Cardiac muscle cell (in vitro differentiated cells and primary cell): ENCODE measurements around the gene DGKB. TPM values are rescaled to one million over a fixed set of nuclear protein-coding genes. Genes with fewer than 3 reads are reported as not detected.

Experiments
- DNase-seq, 2 donors: peaks; one replicate each; pipeline versions ENCODE4 v3.0.0 to v3.0.0-alpha.2; 2010 to 2017; ENCODE audit warnings: low read depth in 1 of 2, low spot score in 1 of 2
- H3K27ac ChIP-seq: fragments of 200-600 bp; sonication (generic); 2 replicates; pipeline ENCODE4 v1.5.1; 2016
- H3K27me3 ChIP-seq: fragments of 200-600 bp; sonication (generic); 2 replicates; pipeline ENCODE4 v1.6.0; 2016; ENCODE audit warnings: control low read depth
- H3K36me3 ChIP-seq: fragments of 200-600 bp; sonication (generic); 2 replicates; pipeline ENCODE4 v1.5.1; 2016; ENCODE audit warnings: control low read depth
- H3K4me1 ChIP-seq: fragments of 200-600 bp; sonication (generic); 2 replicates; pipeline ENCODE4 v1.8.1; 2017; ENCODE audit warnings: low read depth, mild to moderate bottlenecking, mixed run types
- H3K4me3 ChIP-seq: fragments of 200-600 bp; sonication (generic); 2 replicates; pipeline ENCODE4 v1.5.1; 2016; ENCODE audit warnings: mild to moderate bottlenecking
- H3K9me3 ChIP-seq: fragments of 200-600 bp; sonication (generic); 2 replicates; pipeline ENCODE4 v1.5.1; 2017; ENCODE audit warnings: low read depth, mild to moderate bottlenecking, control low read depth
- CTCF ChIP-seq: IDR thresholded peaks from 2 replicates; pipeline ENCODE4 v1.5.1; 2012; ENCODE audit warnings: low read depth, mild to moderate bottlenecking, low read length
- polyA plus RNA-seq: library from polyadenylated mRNA; unstranded; fragments of >200 nt; fragmentation: Nextera tagmentation; extraction: Ambion mirVana; gene quantifications from 2 replicates; pipeline ENCODE4 v1.2.1, GENCODE V29; 2016
- total RNA-seq: library from RNA; depleted of rRNA; stranded (reverse); fragments of >200 nt; gene quantifications from 2 replicates; pipeline ENCODE4 v1.2.3, GENCODE V29; 2016

The DGKB gene
- total and polyA plus RNA-seq, 2 experiments from 2014 or later, result 0.07 to 0.86 TPM

- Histone ChIP-seq H3K27me3 (no peaks in the 10 kb centered on the region), H3K4me3 (no peak overlapping the region), H3K9me3 (no peaks in the 10 kb centered on the region), H3K4me1 (peaks cover 4% of the 10 kb centered on the region), H3K27ac (no peak overlapping the region), H3K36me3 (no peaks in the 10 kb centered on the region)
- no peak for TF ChIP-seq CTCF
- DNase-seq, result no peak
These were observed 777.8 kb downstream of the DGKB start for GRCh38 chr7:14124716-14125115.

DNA sequence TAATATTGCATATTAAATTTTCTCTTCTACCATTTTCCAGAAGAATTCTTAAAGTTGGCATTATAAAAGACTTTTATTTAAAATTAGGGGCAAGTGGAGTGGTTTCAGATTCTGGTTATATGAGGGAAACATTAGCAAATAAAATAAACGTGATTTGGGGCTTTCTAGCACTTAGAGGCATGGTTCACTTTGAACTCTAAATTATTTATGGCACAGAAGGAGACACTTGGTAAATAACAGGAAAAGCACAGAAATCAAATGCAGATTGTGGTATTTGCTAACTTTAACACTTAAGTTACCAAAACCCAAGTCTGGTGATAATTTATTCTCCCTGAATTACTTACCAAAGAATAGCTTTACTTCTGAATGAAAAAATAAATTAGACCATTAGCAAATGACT is 778.6 kb downstream of the DGKB start:
- no peak overlapping the region for H3K27ac ChIP-seq
- H3K4me1 ChIP-seq, result peaks cover 4% of the 10 kb centered on the region
- TF ChIP-seq CTCF, result no peak
- no peaks in the 10 kb centered on the region for H3K9me3 ChIP-seq
- DNase-seq, result no peak
- no peak overlapping the region for H3K4me3 ChIP-seq
- no peaks in the 10 kb centered on the region for H3K27me3 ChIP-seq
- H3K36me3 ChIP-seq, result no peaks in the 10 kb centered on the region

- peak overlapping the region; percentile 75 for H3K27ac ChIP-seq
- no peak overlapping the region for H3K4me3 ChIP-seq
- no peaks in the 10 kb centered on the region for H3K27me3 ChIP-seq
- H3K9me3 ChIP-seq, result no peaks in the 10 kb centered on the region
- no peaks in the 10 kb centered on the region for H3K36me3 ChIP-seq
- peak in 1 of 2 donors; percentile 50 for DNase-seq
- peaks cover 35% of the 10 kb centered on the region for H3K4me1 ChIP-seq
- TF ChIP-seq CTCF, result no peak
These were observed 786.9 kb downstream of the DGKB start for GRCh38 chr7:14115701-14116100.

- peak overlapping the region; percentile 13 for H3K27ac ChIP-seq
- no peak for DNase-seq
- H3K9me3 ChIP-seq, result no peaks in the 10 kb centered on the region
- TF ChIP-seq CTCF, result no peak
- no peak overlapping the region for H3K4me3 ChIP-seq
- H3K4me1 ChIP-seq, result peaks cover 18% of the 10 kb centered on the region
- no peaks in the 10 kb centered on the region for H3K27me3 ChIP-seq
- H3K36me3 ChIP-seq, result no peaks in the 10 kb centered on the region
These were observed 797.7 kb downstream of the DGKB start for GRCh38 chr7:14104861-14105260.

GRCh38 chr7:14096159-14096558 is 806.4 kb downstream of the DGKB start:
- Histone ChIP-seq H3K4me3 (no peak overlapping the region), H3K4me1 (peaks cover 14% of the 10 kb centered on the region), H3K36me3 (no peaks in the 10 kb centered on the region), H3K27ac (no peak overlapping the region), H3K27me3 (no peaks in the 10 kb centered on the region), H3K9me3 (no peaks in the 10 kb centered on the region)
- TF ChIP-seq CTCF, result no peak
- DNase-seq, result no peak
